HEK293 (cell line): ENCODE results near the gene DCAF15.
A peak's percentile ranks its signal among the peaks of the same experiment; 100 is the strongest.

Experiments used
- OSR2 ChIP-seq: fragments of 450-650 bp; formaldehyde crosslinking; IDR thresholded peaks from 2 replicates; pipeline ENCODE4 v1.5.1; 2016; ENCODE audit warnings: missing biosample characterization, missing genetic modification characterization
- PBX3 ChIP-seq: sonication (generic); formaldehyde crosslinking; IDR thresholded peaks from 2 replicates; pipeline ENCODE4 v1.8.1; 2022; ENCODE audit warnings: mild to moderate bottlenecking, moderate library complexity, missing genetic modification reagents
- PRDM2 ChIP-seq: fragments of 450-650 bp; formaldehyde crosslinking; IDR thresholded peaks from 2 replicates; pipeline ENCODE4 v1.5.1; 2016; ENCODE audit warnings: missing biosample characterization, missing genetic modification characterization, borderline replicate concordance
- YY1 ChIP-seq: fragments of 450-650 bp; formaldehyde crosslinking; IDR thresholded peaks from 2 replicates; pipeline ENCODE4 v1.5.1; 2018; ENCODE audit warnings: missing biosample characterization, missing genetic modification characterization
- ZBTB11 ChIP-seq: fragments of 450-650 bp; formaldehyde crosslinking; conservative IDR thresholded peaks from 2 replicates; pipeline ENCODE4 v1.5.1; 2016; ENCODE audit warnings: low read depth, missing biosample characterization, missing genetic modification characterization
- ZBTB26 ChIP-seq: fragments of 450-650 bp; formaldehyde crosslinking; optimal IDR thresholded peaks from 2 replicates; pipeline ENCODE3; 2016; ENCODE audit warnings: missing biosample characterization, mild to moderate bottlenecking, missing genetic modification characterization
- ZIC2 ChIP-seq: fragments of 450-650 bp; formaldehyde crosslinking; IDR thresholded peaks from 2 replicates; pipeline ENCODE4 v1.5.1; 2016; ENCODE audit warnings: missing biosample characterization, missing genetic modification characterization
- ZNF138 ChIP-seq: fragments of 450-650 bp; formaldehyde crosslinking; IDR thresholded peaks from 2 replicates; pipeline ENCODE4 v1.5.1; 2016; ENCODE audit warnings: missing biosample characterization, missing genetic modification characterization, borderline replicate concordance
- ZNF174 ChIP-seq: fragments of 450-650 bp; formaldehyde crosslinking; IDR thresholded peaks from 2 replicates; pipeline ENCODE4 v1.5.0; 2017; ENCODE audit warnings: missing biosample characterization, mild to moderate bottlenecking, missing genetic modification characterization
- ZNF223 ChIP-seq: fragments of 450-650 bp; formaldehyde crosslinking; IDR thresholded peaks from 2 replicates; pipeline ENCODE4 v1.5.1; 2016; ENCODE audit warnings: missing biosample characterization, missing genetic modification characterization
- ZNF354C ChIP-seq: fragments of 450-650 bp; formaldehyde crosslinking; IDR thresholded peaks from 2 replicates; pipeline ENCODE4 v1.5.1; 2016; ENCODE audit warnings: missing biosample characterization, missing genetic modification characterization, low read depth, borderline replicate concordance
- ZNF518A ChIP-seq: fragments of 450-650 bp; formaldehyde crosslinking; conservative IDR thresholded peaks from 2 replicates; pipeline ENCODE4 v1.5.1; 2016; ENCODE audit warnings: low read depth, missing biosample characterization, missing genetic modification characterization
- ZNF549 ChIP-seq: fragments of 450-650 bp; IDR thresholded peaks from 2 replicates; pipeline ENCODE4 v1.5.1; 2018; ENCODE audit warnings: missing biosample characterization, missing genetic modification characterization, mild to moderate bottlenecking, inconsistent platforms, moderate library complexity
- ZNF580 ChIP-seq: fragments of 450-650 bp; formaldehyde crosslinking; IDR thresholded peaks from 2 replicates; pipeline ENCODE4 v1.5.1; 2016; ENCODE audit warnings: missing biosample characterization, missing genetic modification characterization
- ZNF629 ChIP-seq: fragments of 450-650 bp; formaldehyde crosslinking; IDR thresholded peaks from 2 replicates; pipeline ENCODE4 v1.5.1; 2017; ENCODE audit warnings: missing biosample characterization, missing genetic modification characterization
- ZNF654 ChIP-seq: fragments of 450-650 bp; formaldehyde crosslinking; IDR thresholded peaks from 2 replicates; pipeline ENCODE4 v1.5.1; 2016; ENCODE audit warnings: low read depth, missing biosample characterization, missing genetic modification characterization
- ZNF692 ChIP-seq: fragments of 450-650 bp; formaldehyde crosslinking; IDR thresholded peaks from 2 replicates; pipeline ENCODE4 v1.5.1; 2016; ENCODE audit warnings: missing biosample characterization, missing genetic modification characterization
- ZNF707 ChIP-seq: fragments of 450-650 bp; formaldehyde crosslinking; IDR thresholded peaks from 2 replicates; pipeline ENCODE4 v1.5.1; 2016; ENCODE audit warnings: missing biosample characterization, missing genetic modification characterization
- ZNF776 ChIP-seq: fragments of 450-650 bp; formaldehyde crosslinking; IDR thresholded peaks from 2 replicates; pipeline ENCODE4 v1.5.0; 2017; ENCODE audit warnings: missing biosample characterization, missing genetic modification characterization, borderline replicate concordance

DCAF15 gene

GRCh38 chr19:14006766-14007562 is 54.7 kb downstream of the DCAF15 start (continued):
- TF ChIP-seq PRDM2 (tag by site-specific recombination) (no peak), ZNF174 (tag by site-specific recombination) (no peak), ZNF354C (tag by site-specific recombination) (no peak), ZNF707 (peak; percentile 38; the same call in 1 of the 2 replicates), YY1 (tag by site-specific recombination) (peak; percentile 77), ZNF138 (tag by site-specific recombination) (no peak), PBX3 (no peak; the same call in 1 of the 2 replicates), ZNF654 (tag by site-specific recombination) (no peak), ZNF580 (tag by site-specific recombination) (peak; percentile 82), ZNF776 (tag by site-specific recombination) (no peak), ZNF223 (tag by site-specific recombination) (no peak), ZNF692 (tag by site-specific recombination) (peak; percentile 96), ZBTB26 (tag by site-specific recombination) (peak; percentile 98), OSR2 (tag by site-specific recombination) (0 out of 2 replicates have a peak, but pooled peaks have one; percentile 20), ZNF629 (tag by site-specific recombination) (peak; percentile 100), ZIC2 (tag by site-specific recombination) (peak; percentile 95), ZNF518A (tag by site-specific recombination) (peak; percentile 38; the same call in 1 of the 2 replicates), ZNF549 (tag by site-specific recombination) (no peak), ZBTB11 (tag by site-specific recombination) (peak; percentile 57)
